Measurements from ENCODE around the gene RNASET2.

RNASET2 gene

GRCh38 chr6:166944666-166945256 is 11.6 kb downstream of the RNASET2 start:
- DNase-seq, result no peak

- no peak for DNase-seq
These were observed 13.8 kb downstream of the RNASET2 start for GRCh38 chr6:166942393-166943168.

- no peak for DNase-seq
These were observed 15.7 kb downstream of the RNASET2 start for GRCh38 chr6:166940643-166941068.

GRCh38 chr6:166939894-166940293 is 16.5 kb downstream of the RNASET2 start:
- no peak for DNase-seq

- DNase-seq, result no peak
These were observed 17.0 kb downstream of the RNASET2 start for GRCh38 chr6:166939345-166939744.

GRCh38 chr6:166938704-166939103 is 17.6 kb downstream of the RNASET2 start:
- DNase-seq, result no peak

DNA sequence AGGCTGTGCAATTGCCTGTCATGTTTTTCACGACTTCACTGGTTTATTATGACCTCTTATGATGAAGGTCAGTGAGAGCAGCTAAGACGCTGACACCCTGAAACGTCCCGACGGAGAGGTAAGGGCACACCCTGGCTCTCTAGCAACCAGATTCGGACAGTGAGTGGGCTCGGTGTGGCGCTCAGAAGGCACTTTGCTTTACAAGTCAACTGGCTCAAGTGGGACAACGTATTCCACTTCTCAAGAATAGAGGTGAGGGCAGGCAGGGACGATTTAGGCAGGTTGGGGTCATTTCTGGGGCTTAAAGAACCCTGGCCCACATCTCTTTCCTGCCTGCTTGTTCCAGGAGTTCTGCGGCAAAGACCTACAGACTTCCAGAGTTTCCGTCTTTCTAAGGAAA is 18.2 kb downstream of the RNASET2 start:
- DNase-seq, result no peak

DNA sequence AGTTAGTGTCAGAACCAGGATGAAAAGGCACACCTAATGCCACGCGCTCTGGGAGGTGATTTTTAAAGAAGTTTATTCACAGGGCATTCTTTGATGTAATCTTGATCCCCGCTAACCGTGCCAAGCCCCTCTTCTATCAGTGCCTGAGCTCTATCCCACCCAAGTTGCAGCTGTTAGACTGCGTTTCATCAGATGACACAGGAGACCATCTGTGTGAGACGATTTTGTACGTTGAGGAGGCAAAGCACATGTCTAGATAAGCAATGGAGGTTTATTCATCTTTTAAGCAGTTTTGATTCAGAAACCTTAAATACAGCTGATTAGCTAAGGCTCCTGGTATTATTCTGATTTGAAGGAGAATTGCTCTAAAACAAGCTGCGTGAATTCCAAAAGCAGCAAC is 18.6 kb downstream of the RNASET2 start:
- no peak for DNase-seq

DNA sequence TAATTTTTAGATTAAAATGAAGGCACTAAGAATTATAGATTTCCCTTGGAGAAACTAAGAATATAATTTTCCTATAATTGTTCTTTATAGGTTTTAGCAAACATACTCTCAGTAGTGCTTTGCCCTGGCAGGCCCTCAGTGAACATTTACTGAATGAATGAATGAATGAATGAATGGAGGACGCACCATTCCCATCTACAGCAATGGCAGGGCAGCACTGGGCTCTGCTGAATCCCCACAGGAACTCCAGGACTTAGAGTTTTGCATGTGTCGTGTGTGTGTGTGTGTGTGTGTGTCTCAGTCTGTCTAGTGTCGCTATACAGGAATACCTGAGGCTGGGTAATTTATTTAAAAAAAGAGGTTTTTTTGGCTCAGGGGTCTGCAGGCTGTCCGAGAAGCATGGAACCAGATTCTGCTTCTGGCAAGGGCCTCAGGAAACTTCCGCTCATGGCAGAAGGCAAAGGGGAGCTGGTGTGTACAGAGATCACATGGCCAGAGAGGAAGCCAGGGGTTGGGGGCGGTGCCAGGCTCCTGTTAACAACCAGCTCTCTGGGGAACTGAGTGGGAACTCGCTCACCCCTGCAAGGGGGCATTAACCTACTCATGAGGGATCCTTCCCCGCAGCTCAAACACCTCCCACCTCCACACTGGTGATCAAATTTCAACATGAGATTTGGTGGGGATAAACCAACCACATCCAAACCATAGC is 20.1 kb downstream of the RNASET2 start:
- no peak for DNase-seq

DNA sequence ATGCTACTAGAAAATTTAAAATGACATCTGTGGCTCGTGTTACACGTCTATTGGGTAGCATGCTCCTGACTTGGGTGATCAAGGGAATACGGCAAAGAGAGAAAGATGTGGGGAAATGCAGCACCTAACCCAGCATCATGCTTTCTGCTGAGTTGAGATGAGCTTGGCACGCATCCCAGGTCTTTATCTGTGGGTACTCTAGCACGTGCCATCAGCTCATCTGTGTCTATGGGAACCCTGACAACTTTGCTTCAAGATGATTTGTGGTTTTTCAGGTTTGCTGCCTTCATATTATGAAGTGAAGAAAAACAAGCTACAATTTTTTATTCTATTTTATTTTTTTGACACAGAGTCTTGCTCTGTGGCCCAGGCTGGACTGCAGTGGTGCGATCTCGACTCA is 21.0 kb downstream of the RNASET2 start:
- DNase-seq, result no peak

DNA sequence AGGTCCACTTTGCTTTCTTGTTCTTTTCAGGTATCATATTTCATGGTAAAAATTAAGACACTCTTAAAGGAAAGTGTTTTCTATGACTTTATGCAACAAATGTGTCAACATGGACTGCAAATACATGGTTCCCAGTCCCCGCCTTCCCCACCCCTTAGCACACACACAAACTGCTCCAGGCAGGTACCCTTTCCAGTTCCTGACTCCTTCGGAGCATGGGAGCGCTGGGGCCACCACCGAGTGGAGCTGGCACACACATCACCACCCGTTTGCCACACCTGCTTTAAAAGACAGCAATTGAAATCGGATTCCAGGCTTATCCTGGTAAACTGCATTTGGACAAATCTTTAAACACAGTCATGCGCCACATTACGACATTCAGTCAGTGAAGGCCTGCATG is 22.2 kb downstream of the RNASET2 start:
- no peak for DNase-seq

DNA sequence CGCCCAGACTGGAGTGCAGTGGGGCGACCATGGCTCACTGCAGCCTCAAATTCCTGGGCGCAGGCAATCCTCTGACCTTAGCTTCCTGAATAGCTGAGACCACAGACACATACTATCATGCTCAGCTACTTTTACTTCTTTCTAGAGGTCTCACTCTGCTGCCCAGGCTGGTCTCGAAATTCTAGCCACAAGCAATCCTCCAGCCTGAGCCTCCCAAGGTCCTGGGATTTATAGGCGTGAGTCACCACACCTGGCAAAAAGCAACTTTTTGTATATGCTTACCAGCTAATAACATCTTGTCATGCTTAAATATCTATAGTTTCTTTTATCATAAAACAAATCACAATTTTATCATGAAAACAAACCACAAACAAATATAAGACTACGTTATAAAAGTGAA is 23.0 kb downstream of the RNASET2 start:
- no peak for DNase-seq

GRCh38 chr6:166932616-166933015 is 23.7 kb downstream of the RNASET2 start:
- no peak for DNase-seq

DNA sequence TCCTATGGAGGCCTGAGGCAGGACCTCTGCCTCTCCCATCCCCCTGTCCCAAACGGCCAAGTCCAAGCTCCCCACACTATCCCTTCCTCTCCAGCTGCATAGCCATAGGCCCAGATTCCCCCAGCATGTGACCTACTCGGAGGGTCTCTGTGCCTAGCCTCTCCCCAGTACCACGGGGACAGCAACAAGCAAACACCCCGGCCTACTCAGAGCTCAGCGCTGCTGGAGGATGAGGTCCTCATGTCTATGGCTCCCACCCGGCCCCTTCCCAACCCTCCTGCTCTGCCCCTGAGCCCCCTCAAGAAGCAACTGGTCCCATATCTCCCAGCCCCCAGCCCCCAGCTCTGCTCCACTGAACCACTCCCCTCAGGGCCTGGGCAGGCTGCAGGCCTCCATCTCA is 24.2 kb downstream of the RNASET2 start:
- DNase-seq, result no peak

- DNase-seq, result no peak
These were observed 24.9 kb downstream of the RNASET2 start for GRCh38 chr6:166931426-166931970.

DNA sequence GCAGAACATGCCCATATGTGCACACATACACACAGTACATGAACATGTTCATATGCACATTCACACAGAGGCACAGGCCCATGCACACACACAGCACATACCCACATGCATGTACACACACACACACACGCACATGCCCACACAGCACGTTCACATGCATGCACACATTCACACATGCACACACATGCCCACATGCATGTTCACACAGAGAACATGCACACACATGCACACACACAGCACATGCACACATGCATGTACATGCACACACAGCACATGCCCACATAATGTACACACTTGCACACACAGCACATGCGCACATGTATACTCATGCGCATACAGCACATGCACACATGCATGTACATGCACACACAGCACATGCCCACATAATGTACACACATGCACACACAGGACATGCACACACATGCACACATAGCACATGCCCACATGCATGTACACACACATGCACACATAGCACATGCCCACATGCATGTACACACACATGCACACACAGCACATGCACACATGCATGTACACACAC is 25.9 kb downstream of the RNASET2 start:
- no peak for DNase-seq

DNA sequence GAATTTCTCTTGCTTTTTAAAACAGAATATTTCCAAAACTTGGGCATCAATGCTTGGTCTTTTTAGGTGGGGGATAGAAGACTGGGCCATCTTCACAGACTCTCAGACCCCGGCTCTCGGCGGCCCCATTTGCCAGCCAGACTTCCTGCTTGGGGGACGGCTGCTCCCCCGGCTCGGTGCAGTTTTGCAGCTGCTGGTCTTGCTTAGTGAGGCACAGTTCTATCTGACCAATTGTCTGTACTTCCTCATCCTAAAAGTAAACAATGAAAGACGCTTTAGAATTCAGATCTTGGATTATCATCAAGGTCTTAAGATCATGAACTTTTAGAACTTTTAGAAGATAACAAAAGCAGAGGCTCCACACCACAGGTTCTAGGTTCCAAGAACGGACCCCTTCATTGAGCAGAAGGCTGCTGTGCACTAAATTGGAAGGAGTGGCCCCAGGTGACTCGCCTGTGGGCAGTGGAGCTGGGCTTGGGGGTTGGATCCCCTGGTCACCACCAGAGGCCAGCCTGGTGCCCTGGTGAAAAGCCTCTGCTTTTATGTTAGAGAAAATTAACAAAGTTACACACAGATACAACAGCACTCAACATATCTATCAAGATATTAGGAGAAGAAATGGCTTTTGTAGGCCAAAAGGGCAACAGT is 26.7 kb downstream of the RNASET2 start:
- no peak for DNase-seq

- no peak for DNase-seq
These were observed 27.5 kb downstream of the RNASET2 start for GRCh38 chr6:166928644-166929541.

DNA sequence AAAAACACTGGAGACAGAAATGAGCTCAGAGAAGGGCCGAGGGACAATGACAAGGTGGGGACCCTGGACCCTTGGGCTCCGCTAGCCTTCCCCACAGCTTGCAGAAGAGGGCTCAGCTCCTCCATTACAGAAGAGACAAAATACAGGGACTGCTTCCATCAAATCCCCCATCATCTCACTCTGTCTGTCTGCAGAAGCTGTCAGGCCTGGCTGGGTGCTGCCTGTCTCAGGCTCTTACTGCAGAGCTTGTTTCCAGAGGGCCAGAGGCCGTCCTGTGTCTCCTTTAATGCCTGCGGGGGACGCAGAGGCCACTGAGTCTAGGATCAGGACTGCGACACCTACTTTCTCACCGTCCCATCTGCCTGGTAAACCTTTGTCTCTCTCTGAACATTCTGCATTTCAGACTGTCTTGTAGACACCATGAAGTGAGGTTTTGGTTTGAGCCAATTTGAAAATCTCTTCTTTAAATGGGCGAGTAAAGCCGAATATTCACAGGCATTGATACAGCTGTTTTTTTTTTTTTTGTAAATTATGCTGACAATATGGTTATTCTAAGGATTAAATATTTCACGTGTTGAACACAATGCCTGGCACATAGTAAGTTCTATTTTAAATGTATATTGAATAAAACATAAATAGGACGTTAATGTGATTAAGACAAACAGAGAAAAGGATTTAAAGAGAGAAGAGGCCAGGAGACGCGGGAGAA is 28.3 kb downstream of the RNASET2 start:
- DNase-seq, result no peak

DNA sequence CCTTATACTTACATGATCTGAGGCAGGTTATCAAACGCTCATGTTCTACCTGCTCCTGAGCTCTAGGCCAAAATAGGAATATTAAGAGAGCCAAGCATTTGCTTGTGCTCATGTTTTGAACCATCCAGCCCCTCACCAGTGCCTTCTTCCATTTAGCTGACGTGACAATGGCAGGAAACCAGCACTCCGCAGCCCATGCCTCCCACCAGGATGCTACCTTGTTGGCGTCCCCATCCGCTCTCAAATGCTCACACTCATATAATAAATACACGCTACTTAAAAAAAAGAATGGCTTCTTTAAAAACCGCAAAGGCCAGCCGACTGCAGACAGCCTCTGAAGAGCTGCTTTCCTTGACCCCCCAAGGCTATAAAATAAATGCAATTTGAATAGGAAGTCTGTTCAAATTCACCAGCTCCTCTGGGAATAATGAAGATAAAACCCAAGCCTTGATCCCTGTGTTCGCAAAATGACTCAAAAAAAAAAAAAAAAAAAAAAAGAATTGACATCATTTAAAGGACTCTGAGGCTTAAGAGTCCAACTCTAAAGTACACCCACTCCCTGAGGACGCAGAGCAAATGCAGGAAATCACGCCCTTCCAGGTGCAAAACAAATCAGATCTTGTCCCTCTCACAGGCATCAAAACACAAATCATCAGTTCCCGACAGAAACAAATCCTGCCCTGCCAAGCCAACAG is 29.0 kb downstream of the RNASET2 start:
- DNase-seq, result no peak

DNA sequence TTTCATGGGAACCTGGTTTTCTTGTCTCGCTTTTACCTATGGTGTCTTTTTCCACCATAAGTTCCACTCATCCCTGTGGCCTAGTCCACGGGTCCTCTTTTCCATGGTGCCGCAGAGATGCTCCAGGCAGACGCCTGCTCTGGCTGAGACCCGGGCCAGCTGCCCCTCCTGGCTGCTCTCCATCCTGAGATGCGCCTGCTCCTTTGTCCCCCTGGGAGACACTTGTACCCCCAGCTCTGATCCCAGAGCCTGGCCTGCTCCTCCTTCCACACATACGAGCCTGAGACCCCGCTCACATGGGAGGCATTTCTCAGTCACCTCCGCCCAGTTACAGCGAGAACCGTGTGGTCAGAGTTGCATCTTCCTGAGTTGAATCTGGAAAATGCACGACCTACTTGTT is 29.6 kb downstream of the RNASET2 start:
- no peak for DNase-seq
